ENCODE results near the gene KRTAP5-4.
"Not testable (repeated sequence)": the region's sequence is repeated elsewhere in the genome, so short reads cannot be mapped to it uniquely, and the experiment has no call there.

DNA sequence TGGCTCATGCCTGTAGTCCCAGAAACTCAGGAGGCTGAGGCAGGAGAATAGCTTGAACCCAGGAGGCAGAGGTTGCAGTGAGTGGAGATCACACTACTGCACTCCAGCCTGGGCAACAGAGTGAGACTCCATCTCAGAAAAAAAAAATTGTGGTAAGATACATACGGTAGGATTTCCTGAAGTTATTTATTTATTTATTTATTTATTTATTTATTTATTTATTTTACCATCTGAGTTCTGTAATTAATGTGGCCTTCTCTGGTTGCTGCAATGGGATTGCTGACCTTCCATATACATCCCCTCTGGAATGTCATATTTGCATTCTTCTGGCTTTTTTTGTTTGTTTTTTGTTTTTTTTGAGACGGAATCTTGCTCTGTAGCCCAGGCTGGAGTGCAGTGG is 39.0 kb downstream of the KRTAP5-4 start:
- TF ChIP-seq, protein P1, sequence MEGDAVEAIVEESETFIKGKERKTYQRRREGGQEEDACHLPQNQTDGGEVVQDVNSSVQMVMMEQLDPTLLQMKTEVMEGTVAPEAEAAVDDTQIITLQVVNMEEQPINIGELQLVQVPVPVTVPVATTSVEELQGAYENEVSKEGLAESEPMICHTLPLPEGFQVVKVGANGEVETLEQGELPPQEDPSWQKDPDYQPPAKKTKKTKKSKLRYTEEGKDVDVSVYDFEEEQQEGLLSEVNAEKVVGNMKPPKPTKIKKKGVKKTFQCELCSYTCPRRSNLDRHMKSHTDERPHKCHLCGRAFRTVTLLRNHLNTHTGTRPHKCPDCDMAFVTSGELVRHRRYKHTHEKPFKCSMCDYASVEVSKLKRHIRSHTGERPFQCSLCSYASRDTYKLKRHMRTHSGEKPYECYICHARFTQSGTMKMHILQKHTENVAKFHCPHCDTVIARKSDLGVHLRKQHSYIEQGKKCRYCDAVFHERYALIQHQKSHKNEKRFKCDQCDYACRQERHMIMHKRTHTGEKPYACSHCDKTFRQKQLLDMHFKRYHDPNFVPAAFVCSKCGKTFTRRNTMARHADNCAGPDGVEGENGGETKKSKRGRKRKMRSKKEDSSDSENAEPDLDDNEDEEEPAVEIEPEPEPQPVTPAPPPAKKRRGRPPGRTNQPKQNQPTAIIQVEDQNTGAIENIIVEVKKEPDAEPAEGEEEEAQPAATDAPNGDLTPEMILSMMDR (conservative IDR thresholded peaks at IDR 0.05; ENCODE audit: low read length): not testable (repeated sequence)
- not testable (repeated sequence) for TF ChIP-seq EZH2phosphoT487 (IDR thresholded peaks at IDR 0.05; ENCODE audit: borderline replicate concordance)
